ENCODE measurements around the gene DLX2. TPM values are rescaled to one million over a fixed set of nuclear protein-coding genes. Genes with fewer than 3 reads are reported as not detected.
"Not testable (repeated sequence)": the region's sequence is repeated elsewhere in the genome, so short reads cannot be mapped to it uniquely, and the experiment has no call there.

DLX2 gene
- total RNA-seq, 3 donors from 2014 or later (not counting 1 experiment from before 2014, with no cell fraction given): 0.55 to 0.84 (median 0.78) TPM

GRCh38 chr2:172065111-172065510 lies 37.6 kb downstream of the DLX2 start:
- no peak overlapping the region for H3K4me3 ChIP-seq (ENCODE audit: low read length)
- DNase-seq: no peak
- no peaks in the 10 kb centered on the region for H3K4me1 ChIP-seq (ENCODE audit: control insufficient read depth, insufficient read depth, low read length)
- H3K36me3 ChIP-seq (ENCODE audit: control insufficient read depth, insufficient read depth, low read length): no peaks in the 10 kb centered on the region
- no peak overlapping the region for H3K27ac ChIP-seq (ENCODE audit: low read length)
- Mint-ChIP-seq H3K4me1 (no peaks in the 10 kb centered on the region), H3K27ac (no peak overlapping the region), H3K27me3 (ENCODE audit: low read depth in 2 of 2) (peaks cover 3 to 23% of the 10 kb centered on the region in 2 donors), H3K4me3 (no peak overlapping the region), H3K36me3 (no peaks in the 10 kb centered on the region), H3K9me3 (no peaks in the 10 kb centered on the region)
- no peaks in the 10 kb centered on the region for H3K27me3 ChIP-seq (ENCODE audit: control insufficient read depth, insufficient read depth, low read length)
- ATAC-seq: no peak
- 98% methylated on average over 4 of the region's 4 CpGs for WGBS (ENCODE audit: insufficient coverage)
- intact Hi-C loops (cut with micrococcal nuclease): no loop called here
- no peak for TF ChIP-seq CTCF (IDR thresholded peaks at IDR 0.05)
- H3K9me3 ChIP-seq (ENCODE audit: control insufficient read depth, insufficient read depth, low read length): no peaks in the 10 kb centered on the region

GRCh38 chr2:172063446-172063845 lies 39.3 kb downstream of the DLX2 start:
- no peaks in the 10 kb centered on the region for H3K27me3 ChIP-seq (ENCODE audit: control insufficient read depth, insufficient read depth, low read length)
- H3K4me1 ChIP-seq (ENCODE audit: control insufficient read depth, insufficient read depth, low read length): no peaks in the 10 kb centered on the region
- no peak overlapping the region for H3K27ac ChIP-seq (ENCODE audit: low read length)
- TF ChIP-seq CTCF (IDR thresholded peaks at IDR 0.05): no peak
- Mint-ChIP-seq H3K9me3 (no peaks in the 10 kb centered on the region), H3K36me3 (no peaks in the 10 kb centered on the region), H3K27me3 (ENCODE audit: low read depth in 2 of 2) (peaks cover 3 to 15% of the 10 kb centered on the region in 2 donors), H3K27ac (no peak overlapping the region), H3K4me3 (no peak overlapping the region), H3K4me1 (no peaks in the 10 kb centered on the region)
- ATAC-seq (no peak), DNase-seq (no peak)
- 98% methylated on average over 9 of the region's 9 CpGs for WGBS (ENCODE audit: insufficient coverage)
- no peak overlapping the region for H3K4me3 ChIP-seq (ENCODE audit: low read length)
- no peaks in the 10 kb centered on the region for H3K9me3 ChIP-seq (ENCODE audit: control insufficient read depth, insufficient read depth, low read length)
- intact Hi-C loops (cut with micrococcal nuclease): no loop called here
- no peaks in the 10 kb centered on the region for H3K36me3 ChIP-seq (ENCODE audit: control insufficient read depth, insufficient read depth, low read length)

GRCh38 chr2:172062402-172063004 lies 40.2 kb downstream of the DLX2 start:
- H3K9me3 Mint-ChIP-seq: no peaks in the 10 kb centered on the region
- DNase-seq (no peak), ATAC-seq (no peak)
- no peak overlapping the region for H3K4me3 Mint-ChIP-seq
- no peak overlapping the region for H3K27ac Mint-ChIP-seq
- no peaks in the 10 kb centered on the region for H3K36me3 ChIP-seq (ENCODE audit: control insufficient read depth, insufficient read depth, low read length)
- no peaks in the 10 kb centered on the region for H3K4me1 Mint-ChIP-seq
- H3K27me3 ChIP-seq (ENCODE audit: control insufficient read depth, insufficient read depth, low read length): no peaks in the 10 kb centered on the region
- H3K27ac ChIP-seq (ENCODE audit: low read length): no peak overlapping the region
- H3K9me3 ChIP-seq (ENCODE audit: control insufficient read depth, insufficient read depth, low read length): no peaks in the 10 kb centered on the region
- H3K4me1 ChIP-seq (ENCODE audit: control insufficient read depth, insufficient read depth, low read length): no peaks in the 10 kb centered on the region
- intact Hi-C loops (cut with micrococcal nuclease): no loop called here
- peaks cover 3 to 15% of the 10 kb centered on the region in 2 donors for H3K27me3 Mint-ChIP-seq (ENCODE audit: low read depth in 2 of 2)
- no peak for TF ChIP-seq CTCF (IDR thresholded peaks at IDR 0.05)
- 50% methylated on average over 1 of the region's 1 CpG for WGBS (ENCODE audit: insufficient coverage)
- no peaks in the 10 kb centered on the region for H3K36me3 Mint-ChIP-seq
- H3K4me3 ChIP-seq (ENCODE audit: low read length): no peak overlapping the region

- H3K9me3 ChIP-seq (ENCODE audit: control insufficient read depth, insufficient read depth, low read length); H3K36me3 ChIP-seq (ENCODE audit: control insufficient read depth, insufficient read depth, low read length); H3K4me1 Mint-ChIP-seq; intact Hi-C loops (cut with micrococcal nuclease); H3K27ac ChIP-seq (ENCODE audit: low read length); H3K4me3 ChIP-seq (ENCODE audit: low read length); ATAC-seq; H3K36me3 Mint-ChIP-seq; H3K27me3 ChIP-seq (ENCODE audit: control insufficient read depth, insufficient read depth, low read length); H3K4me3 Mint-ChIP-seq; H3K4me1 ChIP-seq (ENCODE audit: control insufficient read depth, insufficient read depth, low read length); H3K9me3 Mint-ChIP-seq; H3K27ac Mint-ChIP-seq; DNase-seq: not testable (repeated sequence)
- peaks cover 3 to 15% of the 10 kb centered on the region in 2 donors for H3K27me3 Mint-ChIP-seq (ENCODE audit: low read depth in 2 of 2)
- WGBS (ENCODE audit: insufficient coverage): 94% methylated on average over 4 of the region's 5 CpGs
Measured at GRCh38 chr2:172060118-172060517, 42.6 kb downstream of the DLX2 start.
